GM19025 (cell line): ENCODE measurements around the gene RGS14.
"Not testable (repeated sequence)": the region's sequence is repeated elsewhere in the genome, so short reads cannot be mapped to it uniquely, and the experiment has no call there.

ENCODE experiments used
- ATAC-seq: cut with Tn5 transposase; IDR thresholded peaks from one replicate; pipeline ENCODE4 v1.9.1; 2021; ENCODE audit warnings: mild to moderate bottlenecking, low read depth, moderate library complexity; ENCODE audit not compliant: unreplicated experiment

RGS14 gene

GRCh38 chr5:177327539-177328522, 29.9 kb upstream of the RGS14 start:
- no peak for ATAC-seq

DNA sequence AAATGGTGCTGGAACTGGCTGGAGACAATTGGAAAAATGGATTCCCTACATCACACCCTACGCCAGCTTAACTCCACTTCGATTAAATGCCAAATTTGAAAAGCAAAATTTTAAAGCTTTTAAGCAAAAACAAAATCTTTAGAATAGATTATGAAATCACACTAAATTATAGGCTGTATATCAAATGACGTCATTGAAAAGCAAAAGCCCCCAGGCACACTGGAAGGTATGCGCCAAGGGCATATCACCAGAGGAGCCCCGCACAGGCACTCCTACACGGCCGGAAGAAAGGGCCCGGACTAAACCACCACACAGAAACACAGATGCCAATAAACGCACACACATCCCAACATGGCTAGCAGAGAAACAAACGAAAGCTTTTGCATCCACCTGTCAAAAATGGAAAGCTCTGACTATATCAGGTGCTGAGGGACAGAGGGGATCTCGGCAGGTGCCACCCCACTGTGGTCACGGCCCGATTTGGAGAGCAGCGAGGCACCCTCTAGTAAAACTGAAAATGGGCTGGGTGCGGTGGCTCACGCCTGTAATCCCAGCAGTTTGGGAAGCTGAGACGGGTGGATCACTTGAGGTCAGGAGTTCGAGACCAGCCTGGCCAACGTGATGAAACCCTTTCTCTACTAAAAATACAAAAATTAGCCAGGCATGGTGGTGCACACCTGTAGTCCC, 29.0 kb upstream of the RGS14 start:
- ATAC-seq = no peak

- ATAC-seq = no peak
These were observed 27.8 kb upstream of the RGS14 start for GRCh38 chr5:177329883-177330282.

DNA sequence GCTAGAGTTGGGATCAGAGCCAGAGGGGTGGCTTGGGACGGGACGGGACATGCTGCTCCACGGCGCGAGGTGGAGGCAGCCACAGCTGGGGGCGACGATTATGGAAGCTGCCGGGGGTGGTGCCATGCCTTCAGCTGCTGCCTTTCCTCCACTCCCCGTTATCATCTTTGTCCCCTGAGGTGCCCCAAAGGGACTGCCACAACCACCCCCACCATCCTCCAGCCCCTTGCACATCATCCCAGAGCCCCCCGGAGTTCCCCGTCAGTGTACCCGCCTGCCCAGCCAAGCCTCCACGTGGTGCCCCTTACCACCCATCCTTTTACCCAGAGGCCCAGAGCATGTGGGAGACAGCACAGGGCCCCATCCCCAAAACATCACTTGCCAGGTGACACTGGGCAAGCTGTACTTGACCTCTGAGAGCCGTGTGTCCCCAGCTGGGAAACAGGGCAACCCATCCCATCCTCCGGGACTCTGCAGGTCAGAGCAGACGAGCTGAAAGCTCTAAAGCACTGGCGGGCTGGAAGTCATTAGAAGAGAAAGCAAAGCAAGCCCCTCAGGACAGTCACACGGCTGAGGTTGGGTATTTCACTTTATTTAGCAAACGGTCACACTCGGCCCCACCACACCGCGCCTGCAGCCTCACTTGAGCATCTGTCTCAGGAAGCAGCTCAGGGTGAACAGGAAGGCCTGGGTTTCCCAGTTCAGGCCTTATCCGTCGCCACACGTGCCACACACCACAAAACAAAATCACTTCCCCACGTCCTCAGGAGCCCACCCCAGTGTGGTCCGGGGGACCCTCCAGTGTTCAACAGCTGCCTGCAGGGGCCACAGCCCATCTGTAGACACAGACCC, 26.5 kb upstream of the RGS14 start:
- ATAC-seq = no peak

GRCh38 chr5:177332031-177332895, 25.5 kb upstream of the RGS14 start:
- ATAC-seq = no peak

DNA sequence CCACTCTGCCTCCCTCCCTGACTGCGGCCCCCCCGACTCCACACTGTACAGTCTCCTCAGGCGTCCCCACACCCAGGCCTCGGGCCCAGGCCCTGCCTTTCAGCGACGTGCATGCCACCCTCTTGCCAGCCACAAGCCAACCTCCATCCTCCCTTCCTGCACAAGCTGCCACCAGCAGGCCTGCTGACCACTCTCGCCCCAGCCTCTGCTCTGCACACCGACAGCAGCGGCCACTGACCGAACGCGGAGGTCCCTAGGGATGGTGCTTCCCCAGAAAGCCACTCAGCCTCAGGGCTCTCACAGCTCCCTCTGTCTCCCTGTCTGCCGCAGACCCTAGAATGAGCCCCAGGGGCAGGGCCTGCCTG, 24.8 kb upstream of the RGS14 start:
- ATAC-seq = no peak

DNA sequence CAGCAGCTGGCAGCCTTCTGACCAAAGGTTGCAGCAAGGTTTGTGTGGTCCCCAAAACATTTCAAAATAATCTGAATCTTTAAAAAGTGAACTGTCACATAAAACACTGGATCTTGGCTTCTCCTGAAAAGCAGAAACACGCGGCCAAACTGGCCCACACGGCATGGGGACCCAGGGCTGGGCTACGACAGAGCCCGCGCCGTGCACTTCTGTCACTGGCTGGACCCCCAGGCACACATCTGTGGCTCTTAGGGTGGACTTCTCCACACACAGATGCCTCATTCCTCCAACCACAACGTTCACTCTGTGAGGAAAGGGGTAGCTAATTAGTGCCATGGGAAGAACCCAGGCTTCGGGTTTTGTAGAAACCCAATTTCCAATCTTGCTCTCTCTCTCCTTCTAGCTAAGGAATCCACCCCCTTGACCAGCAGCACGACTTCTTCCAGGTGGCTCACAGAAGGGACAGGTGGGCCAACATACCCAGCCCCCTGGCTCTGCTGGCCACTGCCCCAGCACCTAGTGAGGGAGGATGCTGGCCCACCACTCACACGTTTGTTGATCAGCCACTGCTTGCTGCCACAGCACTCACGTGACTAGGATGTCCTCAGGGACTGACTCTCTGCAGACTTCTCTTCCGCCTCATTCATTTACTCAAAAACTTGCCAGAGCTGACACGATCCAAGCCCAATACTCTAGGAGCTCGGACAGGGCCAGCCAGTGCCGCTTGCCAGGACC, 24.1 kb upstream of the RGS14 start:
- no peak for ATAC-seq

GRCh38 chr5:177334155-177334551, 23.6 kb upstream of the RGS14 start:
- no peak for ATAC-seq

DNA sequence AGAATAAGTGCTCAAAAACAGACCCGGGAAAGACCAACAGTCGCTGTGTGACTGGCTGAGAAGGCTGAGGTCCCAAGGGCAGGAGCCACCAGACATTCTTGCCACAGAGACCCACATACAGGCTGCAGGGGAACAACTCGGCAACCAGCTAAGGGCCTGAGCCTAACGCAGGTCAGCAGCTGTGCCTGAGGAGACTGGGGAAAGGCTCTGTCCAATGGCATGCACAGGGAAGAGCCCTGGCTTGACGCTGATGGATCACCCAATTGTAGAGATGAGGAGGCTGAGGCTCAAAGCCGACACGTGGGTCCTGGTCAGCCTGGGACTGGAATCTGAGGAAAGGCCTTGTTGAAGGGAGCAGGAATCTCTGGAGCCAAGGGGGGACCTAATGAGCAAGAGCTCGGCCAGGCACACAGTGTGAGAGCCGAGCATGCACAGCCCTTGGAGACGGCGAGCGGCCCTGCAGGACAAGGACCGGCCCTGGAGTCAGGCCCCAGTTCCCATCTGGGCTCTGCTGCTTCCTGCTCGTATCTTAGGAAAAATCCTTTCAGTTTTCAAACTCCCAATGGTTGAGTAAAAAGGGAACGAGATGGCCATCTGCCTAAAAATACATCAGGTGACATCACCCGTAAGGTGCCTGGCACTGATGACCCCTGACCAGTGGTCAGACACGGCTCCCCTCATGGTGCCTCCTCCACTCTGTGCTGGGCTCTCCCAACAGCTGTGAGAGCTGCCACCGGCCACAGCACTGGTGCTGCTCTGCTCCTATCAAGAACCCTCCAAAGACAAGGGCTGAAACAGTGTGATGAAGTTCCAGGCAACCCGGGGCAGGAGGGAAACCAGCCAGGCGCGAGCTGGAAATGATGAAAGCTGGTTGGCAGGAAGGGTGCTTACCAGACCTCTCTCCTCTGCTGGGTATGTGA, 22.7 kb upstream of the RGS14 start:
- no peak for ATAC-seq

DNA sequence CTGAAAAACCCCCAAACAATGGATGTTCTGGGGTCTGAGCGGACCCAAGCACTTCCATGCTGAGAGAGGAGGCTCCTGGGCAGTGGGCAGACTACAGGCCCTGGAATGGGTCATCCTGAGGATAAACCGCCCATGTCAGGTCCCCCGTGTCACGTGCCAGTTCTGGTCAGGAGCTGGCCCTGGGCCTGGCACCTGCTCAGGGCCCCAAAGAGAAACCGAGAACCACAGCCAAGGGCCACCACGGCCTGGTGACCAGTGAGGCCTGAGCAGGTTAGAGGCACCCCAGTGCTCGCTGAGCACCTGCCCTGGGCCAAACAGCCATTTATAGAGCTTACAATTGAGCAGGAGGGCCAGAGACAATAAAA, 22.0 kb upstream of the RGS14 start:
- no peak for ATAC-seq

GRCh38 chr5:177336112-177336511, 21.6 kb upstream of the RGS14 start:
- no peak for ATAC-seq

DNA sequence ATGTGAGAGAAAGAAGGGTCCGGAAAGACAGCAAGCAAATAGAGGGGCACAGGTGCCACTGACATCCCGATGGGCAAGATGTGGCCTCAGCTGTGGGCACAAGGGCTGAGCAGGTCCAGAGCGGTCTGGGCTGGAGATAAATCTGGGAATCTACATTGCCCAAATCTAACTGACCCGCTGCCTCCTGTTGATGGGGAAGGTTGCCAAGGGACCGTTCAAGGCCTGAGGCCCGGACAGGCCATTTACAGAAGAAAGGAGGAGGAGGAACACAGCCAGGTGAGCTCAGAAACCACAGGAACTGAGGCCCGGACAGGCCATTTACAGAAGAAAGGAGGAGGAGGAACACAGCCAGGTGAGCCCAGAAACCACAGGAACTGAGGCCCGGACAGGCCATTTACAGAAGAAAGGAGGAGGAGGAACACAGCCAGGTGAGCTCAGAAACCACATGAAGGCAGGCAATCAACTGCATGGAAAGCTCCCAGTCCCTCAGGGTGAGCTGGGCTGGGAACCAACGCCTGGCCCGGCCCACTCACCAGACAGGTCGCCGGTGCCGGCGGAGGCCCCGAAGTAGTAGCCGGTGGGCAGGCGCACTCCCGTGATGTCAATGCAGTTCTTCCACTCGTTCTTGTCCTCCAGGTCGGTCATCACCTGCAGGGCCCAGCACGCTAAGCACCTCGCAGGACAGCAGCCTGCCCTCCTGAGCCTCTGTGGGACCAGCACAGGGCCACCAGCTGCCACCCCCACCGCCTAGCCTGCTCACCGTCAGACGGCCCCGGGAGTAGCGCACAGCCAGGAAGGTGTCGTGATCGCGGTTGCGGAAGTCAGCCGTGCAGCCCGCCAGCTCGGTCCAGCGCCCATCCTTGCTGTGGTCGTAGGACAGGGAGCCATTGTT, 20.9 kb upstream of the RGS14 start:
- no peak for ATAC-seq

DNA sequence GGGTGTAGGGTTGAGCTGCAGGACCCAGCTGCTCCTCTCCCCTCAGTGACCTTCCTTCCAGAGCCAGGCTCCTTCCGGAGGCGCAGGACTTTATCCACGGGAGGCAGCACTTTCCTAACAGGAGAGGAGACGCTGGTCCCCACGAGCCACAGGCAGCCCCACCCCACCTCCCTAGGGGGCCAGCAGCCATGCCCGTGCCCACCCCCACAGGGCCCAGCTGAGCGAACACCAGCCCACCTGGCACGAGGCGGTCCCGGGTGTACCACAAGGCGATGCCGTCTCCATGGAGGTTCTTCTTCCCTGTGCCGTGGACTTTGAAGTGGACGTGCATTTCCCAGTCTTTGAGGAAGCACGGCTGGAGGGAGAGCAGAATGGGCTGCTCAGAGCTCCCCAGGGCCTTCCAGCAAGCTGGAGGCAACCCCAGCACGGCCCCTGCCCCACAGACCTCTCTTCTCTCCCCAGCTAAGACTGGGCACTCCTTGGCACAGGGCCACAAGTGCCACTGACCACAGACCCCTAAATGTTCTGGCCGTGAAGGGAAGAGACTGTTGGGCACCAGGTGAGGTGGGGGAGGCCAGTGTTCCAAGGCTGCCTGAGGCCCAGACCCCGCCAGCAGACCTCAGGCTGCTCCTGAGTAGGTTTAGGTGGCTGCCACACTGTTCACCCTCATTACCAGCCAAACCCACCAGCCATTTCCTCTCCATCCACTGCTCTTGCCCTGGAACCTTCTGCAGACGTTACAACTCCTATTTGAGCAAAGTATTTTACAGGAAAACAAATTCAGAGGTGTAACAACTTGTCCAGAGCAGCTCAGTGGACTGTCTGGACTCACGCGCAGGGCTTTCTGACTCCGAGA, 19.2 kb upstream of the RGS14 start:
- ATAC-seq = no peak

- no peak for ATAC-seq
These were observed 18.6 kb upstream of the RGS14 start for GRCh38 chr5:177339107-177339638.

GRCh38 chr5:177343000-177343399, 14.7 kb upstream of the RGS14 start:
- not testable (repeated sequence) for ATAC-seq

DNA sequence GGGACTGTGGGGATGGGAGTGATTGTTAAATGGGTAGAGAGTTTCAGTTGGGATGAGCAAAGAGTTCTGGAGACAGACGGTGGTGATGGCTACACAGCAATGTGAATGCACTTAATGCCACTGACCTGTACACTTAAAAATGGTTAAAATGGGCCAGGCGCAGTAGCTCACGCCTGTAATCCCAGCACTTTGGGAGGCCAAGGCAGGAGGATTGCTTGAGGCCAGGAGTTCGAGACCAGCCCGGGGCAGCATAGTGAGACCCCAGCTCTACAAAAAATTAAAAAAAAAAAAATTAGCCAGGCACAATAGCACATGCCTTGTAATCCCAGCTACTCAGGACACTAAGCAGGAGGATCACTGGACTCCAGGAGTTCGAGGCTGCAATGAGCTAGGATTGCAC, 13.9 kb upstream of the RGS14 start:
- ATAC-seq = no peak
